Endothelial cell of hepatic sinusoid (primary cell): ENCODE results near the gene SPTLC3.

Experiments used
- in situ Hi-C: cut with HindIII; loops from 2 replicates; pipeline ENCODE4 v1.10.0; 2017; ENCODE audit warnings: low sequenced_read_pairs

Gene SPTLC3

DNA sequence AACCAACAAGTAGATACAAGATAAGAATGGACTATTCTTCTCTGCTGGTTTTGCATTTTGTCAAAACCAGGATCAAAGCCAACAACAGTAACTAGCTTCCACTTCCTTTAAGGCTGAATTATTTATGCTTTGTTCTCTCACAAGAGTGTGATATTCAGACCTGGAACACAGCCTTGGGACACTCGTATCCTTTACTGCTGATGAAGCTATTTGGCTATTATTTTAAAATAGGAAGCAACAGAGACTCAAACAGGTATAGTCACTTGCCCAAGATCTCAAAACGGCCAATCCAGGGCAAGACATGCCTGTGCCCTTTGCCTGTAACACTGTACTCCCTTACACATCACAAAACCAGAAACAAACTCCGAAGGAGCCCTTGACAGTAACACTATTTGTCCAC is 19.9 kb downstream of the SPTLC3 start:
- in situ Hi-C loops: no loop called here

DNA sequence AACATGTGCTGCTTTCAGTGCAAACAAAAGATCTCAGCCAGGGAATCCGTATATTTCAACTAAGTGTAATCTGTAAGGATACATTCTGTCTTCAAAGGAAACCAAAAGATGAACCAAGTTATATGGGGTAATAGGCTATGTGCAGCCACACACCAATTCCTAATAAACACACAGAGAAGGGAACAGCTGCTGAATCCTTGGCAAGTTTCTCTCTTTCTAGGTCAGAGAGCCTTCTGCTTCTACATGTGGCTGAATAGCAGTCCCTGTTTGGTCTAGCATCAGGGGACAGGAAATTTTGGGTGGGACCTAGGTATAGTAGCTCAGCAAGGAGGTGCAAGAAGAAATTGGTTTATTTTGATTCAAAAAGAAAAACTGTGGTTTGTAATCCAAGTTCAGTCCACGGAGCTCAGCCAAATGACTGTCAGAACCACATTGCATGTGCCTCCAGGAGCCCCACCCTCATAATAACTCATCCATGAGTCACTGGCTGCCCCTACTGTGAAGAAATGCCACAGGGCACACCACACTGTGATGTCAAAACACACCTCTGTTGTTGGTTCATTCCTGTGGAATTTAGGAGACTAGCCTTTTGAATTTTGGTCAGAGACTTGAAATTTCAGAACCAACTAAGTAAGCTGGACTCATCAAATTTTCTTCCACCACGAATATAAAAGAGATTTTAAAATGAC is 21.1 kb downstream of the SPTLC3 start:
- in situ Hi-C loops: no loop called here

DNA sequence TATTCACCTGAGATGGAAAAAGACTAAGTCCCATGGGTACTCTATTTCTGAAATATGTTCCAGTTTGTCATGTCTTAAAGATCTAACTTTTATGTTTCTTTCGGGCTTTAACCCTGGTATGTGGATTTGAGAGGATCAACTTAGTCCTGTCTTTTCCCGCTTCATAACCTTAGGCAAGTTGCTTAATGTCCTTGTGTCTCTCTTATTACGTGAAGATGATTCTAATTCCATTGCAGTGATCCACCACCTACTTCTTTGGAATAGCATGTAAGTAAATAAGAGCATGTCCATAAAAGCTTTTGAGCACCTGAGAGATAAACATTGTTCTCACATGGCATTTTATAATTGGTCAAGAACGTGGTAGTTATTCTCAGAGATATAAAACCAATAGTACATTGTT is 23.0 kb downstream of the SPTLC3 start:
- in situ Hi-C loops: no loop called here

DNA sequence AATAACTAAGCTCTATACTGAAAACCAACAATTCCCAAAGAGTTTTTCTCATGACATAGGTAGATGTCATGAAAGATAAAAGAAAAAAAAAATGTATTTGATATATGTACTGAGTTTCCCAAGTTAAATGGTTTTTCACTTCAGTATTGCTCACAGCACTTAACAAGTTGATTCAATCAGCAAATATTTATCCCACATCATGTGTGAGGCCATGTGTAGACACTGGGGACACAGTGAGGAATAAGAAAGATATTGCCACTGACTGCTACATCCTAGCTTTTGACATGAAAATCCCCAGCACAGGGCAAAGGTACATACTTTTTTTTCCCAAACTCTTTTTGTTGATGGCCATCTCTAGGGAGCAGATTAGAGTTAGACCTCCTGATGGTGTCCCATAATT is 25.3 kb downstream of the SPTLC3 start:
- in situ Hi-C loops: no loop called here

DNA sequence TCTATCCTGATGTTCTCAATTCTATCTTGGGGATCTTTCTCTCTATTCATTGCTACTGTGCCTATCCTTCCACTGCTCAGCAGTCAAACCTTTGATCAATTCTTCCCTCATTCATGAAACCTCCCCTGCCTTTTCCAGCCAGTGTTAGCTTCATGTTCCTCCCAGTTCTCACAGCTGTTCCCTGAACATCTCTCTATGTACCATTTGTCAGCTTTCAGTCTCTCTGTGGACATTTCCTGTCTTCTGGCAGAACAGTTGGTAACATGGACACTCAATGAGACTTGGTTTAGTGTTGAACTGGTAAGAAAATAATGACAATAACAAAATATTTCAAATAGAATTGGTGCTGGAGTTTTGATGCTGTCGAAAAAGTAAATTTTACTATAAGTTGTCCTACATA is 26.2 kb downstream of the SPTLC3 start:
- in situ Hi-C loops: no loop called here

DNA sequence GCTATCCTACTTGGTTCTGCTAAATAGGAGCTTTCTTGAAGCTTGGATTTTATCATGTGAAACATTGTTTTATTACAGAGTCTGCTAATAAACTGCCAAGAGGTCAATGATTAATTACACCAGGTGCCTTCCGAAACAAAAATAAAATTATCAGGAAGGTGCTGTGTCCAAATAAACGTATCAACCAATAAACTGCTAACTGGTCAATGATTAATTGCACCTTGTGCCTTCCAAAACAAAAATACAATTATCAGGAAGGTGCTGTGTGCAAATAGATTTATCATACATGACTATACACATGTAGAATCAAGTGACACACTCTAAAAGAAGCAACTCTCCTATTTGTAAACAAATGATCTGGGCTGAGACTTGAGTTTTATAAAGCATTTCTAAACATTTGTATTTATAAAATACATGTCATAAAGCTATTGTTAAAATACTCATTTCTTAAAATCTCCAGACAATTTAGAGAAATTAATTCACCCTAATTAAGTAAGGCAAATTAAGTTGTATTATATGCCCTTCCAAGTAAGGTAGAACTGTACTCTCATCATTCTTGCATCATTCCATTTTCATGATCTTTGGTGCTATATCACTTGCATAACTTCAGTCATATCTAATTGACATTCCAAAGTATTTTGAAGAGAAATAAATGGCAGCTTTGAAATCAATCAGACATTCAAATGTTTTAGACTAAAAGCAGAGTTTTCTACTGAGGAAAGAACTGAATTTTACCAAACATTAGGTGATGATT is 26.8 kb downstream of the SPTLC3 start:
- in situ Hi-C loops: no loop called here

DNA sequence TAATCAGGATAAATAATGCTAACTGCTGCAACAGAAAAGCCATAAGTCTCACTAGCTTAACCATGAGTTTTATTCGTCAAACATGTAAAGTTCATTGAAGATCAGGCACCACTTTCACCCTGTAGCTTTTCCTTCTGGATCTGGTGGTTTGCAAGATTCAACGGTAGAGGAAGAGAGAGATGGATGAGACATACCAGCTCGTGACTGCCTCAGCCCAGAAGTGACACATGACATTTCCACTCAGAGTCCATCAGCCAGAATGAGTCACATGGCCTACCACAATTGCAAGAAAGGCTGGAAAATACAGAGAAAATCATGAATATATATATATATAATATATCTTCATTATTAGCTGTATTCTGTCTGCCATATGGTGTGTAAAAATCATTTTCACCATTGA is 29.0 kb downstream of the SPTLC3 start:
- in situ Hi-C loops: no loop called here

DNA sequence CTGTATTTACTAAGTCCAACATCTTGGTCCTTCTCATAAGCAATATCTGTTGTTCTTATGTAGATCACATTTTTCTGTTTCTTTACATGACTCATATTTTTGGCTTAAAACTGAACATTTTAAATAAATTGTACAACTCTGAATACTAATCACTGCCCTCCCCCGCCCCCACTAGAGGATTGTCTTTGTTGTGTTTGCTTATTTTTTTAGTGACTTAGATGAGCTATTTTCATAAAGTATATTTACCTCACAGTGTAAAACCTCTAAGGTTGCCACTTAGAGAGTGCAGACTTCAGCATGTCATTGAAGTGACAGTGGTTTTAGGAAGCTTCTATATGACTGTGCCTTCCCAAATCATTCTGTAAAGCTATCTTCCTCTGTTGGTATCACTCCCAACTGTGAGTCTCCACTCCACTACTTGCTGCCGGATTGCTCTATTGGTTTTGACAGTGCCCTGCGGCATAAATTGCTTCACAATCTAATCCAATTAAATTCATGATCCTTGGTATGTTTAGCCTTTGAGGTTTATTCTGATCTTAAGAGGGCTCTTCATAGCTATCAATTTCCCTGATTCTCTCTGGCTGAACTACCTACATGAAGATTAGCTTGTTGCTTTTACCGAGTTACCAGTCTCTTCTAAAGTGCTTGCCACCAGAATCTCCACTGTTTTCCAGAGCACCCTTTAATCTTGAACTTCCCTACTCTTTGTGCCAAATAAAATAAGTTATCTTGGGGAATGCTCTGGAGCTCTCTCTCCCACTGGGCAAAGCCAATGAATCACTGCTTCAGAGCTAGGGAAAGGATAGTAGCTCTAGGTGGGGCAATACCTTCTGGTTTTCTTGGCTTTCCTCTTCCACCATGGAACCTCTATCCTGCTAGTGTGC is 33.0 kb downstream of the SPTLC3 start:
- in situ Hi-C loops: no loop called here

DNA sequence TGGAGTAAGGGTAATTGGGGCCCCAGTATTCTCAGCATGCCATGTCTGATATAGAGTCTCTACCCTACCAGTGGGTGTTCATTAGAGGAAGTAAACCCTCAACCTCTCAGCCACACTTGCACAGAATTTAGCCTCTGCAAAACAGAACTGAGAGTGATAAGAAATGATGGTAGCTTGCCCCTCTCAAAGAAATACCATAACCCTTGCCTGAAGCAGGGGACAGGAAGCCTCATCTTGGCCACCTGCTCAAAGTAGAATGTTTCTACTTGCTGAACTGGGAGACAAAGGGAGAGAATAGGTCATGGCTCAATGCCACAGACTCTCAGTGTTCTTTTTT is 33.7 kb downstream of the SPTLC3 start:
- in situ Hi-C loops: no loop called here

DNA sequence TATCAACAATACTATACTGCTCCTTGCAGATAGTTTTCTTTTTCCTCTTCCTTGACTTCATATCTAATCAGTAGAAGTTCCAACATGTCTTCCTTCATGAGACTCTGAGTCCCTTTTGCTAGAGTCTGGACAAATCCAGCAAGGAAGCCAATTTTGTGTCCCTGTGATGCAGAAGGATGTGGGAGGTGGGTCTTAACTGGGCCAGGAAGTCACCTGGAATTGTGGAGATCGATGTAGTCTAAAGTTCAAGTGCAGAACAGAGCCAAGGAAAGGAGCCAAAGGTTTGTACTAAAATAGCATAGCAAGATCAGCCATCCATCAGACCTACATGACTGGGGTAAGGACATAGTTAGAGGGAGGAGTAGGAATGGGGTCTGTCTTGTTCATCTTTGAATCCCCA is 37.6 kb downstream of the SPTLC3 start:
- in situ Hi-C loops: no loop called here

DNA sequence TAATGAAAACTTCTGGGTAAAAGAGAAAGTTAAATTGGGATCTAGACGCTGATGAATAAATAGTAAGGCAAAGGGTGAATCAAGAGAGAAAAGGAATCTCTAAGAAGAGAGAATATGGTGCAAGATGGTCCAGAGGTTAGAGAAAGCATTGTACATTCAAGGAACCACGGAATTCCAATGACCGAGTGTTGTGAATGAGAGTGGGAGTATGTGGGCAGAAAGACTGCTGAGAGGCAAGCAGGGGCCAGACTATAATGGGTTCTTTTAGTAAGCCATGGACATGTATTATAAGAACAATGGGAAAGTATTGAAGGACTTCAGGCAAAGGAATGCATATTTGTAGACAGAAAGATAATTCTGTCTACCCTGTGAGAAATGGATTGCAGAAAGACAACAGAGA is 45.2 kb downstream of the SPTLC3 start:
- in situ Hi-C loops: no loop called here

DNA sequence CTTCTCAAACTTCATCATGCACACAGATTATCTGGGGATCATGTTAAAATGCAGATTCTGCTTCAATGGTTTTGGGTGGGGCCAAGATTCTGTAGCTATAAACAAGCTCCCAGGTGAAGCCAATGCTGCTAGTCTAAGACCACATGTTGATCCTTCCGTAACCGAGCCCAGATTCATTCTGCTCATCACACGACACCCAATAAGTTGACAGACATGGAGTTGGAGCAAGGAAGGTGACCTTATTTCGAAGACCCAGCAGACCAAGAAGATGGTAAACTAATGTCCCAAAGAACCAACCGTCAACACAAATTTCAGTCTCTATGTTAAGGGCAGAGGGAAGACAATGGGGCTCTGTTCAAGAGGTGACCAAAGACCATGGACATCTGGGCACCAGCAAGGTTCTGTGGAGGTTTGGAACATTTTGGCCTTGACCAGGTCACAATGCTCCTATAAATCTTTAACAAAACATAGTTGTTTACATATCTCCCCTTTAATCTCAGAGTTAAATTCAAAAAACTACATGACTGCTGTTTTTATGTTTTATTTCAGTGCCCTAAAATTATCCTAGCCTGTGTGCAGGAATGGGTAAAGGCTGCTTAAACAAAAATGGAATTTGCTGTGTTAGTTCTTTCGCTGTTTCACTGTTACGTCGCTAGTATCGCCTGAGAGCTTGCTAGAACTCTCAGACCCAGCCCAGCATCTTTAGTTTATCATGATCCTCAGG is 50.1 kb downstream of the SPTLC3 start:
- in situ Hi-C loops: no loop called here

DNA sequence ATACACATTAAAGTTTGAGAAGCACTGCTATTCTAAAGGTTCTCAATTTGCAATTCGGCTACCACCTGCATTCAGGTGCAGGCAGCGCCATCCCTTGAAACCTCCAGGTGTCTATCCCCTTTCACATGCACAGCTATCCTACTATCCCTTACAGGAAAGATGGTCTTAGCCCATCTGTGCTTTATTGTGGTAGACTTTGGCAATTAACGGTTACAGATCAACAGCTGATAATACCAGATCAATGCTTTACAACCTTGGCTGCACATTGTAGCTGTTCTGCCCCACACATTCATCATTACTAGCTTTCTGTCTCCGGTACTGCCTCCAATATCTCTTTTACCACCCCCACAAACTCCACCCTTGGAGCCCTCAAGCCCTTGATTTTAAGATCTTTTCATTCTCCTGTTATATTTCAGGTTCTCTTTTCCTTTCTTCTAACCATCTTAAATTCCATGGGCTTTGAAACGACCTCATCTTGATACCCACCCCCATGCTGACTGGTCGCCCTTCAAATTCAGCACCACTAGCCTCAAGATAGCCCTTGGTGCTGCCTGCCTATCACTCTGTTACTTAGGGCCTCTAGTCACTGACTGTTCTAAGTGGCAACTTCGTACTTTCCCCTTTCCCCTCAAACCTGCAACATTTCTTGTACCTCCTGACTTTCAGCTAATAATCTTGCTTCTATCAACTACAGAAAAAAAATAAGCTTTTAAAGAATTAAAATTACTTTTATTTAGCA is 50.8 kb downstream of the SPTLC3 start:
- in situ Hi-C loops: no loop called here

DNA sequence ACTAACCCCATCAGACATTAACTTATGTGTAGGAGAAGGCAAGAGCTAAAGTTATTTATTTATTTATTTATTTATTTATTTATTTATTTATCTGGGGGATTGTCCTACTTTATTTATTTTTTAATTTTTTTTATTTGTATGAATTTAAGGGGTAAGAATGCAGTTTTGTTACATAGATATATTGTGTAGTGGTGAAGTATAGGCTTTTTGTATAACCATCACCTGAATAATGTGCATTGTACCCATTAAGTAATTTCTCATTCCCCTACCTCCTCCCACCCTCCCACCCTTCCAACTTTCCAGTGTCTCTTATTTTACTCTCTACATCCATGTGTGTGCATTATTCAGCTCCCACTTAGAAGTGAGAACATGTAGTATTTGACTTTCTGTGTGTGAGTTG is 51.6 kb downstream of the SPTLC3 start:
- in situ Hi-C loops: no loop called here

DNA sequence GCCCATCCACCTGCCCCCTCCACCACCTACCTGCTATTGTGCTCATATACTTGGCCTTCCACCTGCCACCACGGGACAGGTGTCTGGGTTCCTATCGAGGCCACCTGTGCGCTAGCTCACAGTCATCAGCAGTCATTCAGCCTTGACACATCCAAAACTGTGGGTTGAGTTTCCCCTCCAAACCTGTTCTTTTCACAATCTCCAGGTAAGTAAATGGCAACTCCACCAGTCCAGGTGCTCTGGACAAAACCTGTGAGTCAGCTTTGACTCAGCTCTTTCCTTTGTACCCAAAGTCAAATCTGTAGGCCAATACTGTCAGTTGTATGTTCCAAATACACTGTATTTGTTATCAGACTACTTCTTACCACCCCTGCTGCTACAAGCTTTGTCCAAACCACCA is 52.6 kb downstream of the SPTLC3 start:
- in situ Hi-C loops: no loop called here

DNA sequence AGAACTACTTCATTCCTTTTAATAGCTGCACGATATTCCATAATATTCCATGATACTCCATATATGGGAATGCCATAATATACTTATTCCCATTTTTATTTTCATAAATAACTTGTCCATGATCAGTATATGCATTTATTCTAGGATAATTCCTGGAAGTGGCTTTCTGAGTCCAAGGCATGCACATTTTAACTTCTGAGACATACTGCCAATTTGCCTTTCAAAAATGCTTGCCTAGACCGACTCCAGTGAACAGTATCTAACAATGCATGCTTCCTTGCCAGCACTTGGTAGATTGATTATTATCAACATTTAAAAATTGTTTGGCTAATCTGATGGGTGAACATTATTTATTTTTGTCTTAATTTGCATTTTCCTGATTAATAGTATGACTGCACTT is 54.0 kb downstream of the SPTLC3 start:
- in situ Hi-C loops: no loop called here

DNA sequence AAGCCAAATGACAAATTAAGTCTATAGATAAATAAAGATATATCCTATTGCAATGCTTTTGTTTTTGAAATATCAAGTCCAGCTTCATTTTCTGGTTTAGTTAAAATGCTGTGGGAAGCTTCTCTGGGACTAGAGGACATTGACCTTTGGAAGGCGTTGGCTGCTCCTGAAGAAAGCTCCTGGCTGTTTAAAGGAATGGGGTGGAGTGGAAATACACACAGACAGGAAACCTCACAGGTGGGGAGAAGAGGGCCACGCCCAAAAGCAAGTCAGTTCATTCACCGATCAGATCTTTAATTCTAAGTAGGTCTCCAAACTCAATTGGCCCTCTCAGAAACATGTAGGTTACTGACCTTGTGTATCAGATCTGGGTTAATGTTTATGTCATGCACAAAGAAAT is 59.6 kb downstream of the SPTLC3 start:
- in situ Hi-C loops: no loop called here

DNA sequence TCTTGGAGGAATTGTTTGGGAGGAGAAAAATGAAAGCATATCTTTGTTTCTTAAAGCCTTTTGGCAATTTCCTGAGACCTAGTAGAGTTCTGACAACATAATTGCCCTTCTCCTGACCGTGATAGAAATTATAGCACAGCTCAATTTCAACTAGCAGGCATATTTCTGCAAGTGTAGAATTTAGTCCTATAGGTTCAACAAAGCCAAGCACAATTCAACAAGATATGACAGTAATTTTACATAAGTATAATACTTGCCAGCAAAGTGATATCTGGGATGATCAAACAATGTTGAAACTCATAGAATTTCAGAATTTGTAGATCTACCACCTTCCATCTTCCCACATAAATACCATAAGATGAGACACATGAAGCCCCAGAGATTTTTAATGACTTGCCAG is 73.1 kb downstream of the SPTLC3 start:
- in situ Hi-C loops: no loop called here

DNA sequence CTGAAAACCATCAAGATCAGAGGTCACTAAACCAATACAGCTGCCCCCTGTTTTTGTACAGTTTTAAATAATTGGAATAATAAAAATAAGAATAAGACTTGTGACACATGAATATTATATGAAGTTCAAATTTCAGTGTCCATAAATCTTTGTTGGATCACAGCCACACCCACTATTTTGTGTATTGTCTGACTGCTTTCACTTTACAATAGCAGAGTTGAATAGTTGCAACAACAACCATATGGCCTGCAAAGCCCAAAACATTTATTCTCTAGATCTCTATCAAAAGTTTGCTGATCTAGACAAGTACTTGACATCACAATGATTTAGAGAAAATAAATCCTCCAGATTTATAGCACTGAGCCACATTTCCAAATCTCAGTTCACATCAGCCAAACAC is 73.6 kb downstream of the SPTLC3 start:
- in situ Hi-C loops: no loop called here

DNA sequence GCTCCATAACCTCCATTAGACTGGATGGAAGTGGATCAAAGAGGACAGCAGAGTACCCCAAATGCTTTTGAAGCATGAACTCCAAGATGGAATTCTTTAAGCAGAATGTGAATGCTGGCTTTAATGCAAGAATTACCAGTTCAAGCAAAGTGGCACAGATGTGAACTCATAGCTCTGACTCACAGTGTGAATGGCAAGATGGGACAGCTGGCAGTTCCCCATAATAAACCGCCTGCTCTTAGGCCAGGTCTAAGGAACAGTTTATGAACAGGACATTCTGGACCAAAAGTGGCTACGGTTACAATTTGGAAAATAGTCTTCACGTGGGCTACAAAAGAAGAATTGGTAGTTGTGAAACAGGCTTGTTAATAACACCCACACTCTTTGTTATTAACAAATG is 76.5 kb downstream of the SPTLC3 start:
- in situ Hi-C loops: no loop called here
